ENCODE results near the gene ITGAE.

ITGAE gene

DNA sequence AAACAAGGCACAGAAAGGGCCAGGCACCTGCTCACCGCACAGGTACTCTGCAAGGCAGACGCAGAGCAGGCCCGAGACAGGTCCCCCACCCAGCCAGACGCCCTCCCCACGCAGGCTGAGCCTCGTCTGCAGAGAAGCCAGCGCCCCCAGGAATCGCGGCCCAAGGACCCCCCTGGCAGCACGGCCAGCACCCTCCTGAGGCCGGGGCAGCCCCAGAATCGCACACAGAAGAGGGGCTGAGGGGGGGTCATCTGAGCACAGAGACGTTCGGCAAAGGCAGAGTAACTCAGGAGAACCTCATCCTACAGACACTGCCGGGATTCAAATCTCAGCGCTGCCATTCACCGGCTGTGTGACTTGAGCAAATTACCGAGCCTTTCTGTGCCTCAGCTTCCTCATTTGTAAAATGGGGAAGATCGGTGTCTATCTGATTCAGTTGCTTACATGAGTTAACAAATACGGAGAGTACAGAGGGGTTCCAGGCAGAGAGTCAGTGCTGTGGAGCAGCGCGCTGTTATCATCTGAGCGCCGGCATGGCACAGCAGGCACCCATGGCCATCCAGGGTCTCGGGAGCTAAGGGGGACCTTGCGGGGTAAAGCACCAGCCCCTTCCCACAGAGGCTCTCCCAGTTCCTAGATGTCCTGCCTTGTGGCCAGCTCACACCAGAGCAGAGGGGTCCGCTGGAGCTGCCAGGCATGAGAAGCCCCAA, 122.0 kb downstream of the ITGAE start:
- no peak for DNase-seq (ENCODE audit: low read depth)
- TF ChIP-seq, protein P1, sequence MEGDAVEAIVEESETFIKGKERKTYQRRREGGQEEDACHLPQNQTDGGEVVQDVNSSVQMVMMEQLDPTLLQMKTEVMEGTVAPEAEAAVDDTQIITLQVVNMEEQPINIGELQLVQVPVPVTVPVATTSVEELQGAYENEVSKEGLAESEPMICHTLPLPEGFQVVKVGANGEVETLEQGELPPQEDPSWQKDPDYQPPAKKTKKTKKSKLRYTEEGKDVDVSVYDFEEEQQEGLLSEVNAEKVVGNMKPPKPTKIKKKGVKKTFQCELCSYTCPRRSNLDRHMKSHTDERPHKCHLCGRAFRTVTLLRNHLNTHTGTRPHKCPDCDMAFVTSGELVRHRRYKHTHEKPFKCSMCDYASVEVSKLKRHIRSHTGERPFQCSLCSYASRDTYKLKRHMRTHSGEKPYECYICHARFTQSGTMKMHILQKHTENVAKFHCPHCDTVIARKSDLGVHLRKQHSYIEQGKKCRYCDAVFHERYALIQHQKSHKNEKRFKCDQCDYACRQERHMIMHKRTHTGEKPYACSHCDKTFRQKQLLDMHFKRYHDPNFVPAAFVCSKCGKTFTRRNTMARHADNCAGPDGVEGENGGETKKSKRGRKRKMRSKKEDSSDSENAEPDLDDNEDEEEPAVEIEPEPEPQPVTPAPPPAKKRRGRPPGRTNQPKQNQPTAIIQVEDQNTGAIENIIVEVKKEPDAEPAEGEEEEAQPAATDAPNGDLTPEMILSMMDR (conservative IDR thresholded peaks at IDR 0.05; ENCODE audit: low read depth, low read length): no peak
- H3K4me3 ChIP-seq (ENCODE audit: low read length): no peak overlapping the region

DNA sequence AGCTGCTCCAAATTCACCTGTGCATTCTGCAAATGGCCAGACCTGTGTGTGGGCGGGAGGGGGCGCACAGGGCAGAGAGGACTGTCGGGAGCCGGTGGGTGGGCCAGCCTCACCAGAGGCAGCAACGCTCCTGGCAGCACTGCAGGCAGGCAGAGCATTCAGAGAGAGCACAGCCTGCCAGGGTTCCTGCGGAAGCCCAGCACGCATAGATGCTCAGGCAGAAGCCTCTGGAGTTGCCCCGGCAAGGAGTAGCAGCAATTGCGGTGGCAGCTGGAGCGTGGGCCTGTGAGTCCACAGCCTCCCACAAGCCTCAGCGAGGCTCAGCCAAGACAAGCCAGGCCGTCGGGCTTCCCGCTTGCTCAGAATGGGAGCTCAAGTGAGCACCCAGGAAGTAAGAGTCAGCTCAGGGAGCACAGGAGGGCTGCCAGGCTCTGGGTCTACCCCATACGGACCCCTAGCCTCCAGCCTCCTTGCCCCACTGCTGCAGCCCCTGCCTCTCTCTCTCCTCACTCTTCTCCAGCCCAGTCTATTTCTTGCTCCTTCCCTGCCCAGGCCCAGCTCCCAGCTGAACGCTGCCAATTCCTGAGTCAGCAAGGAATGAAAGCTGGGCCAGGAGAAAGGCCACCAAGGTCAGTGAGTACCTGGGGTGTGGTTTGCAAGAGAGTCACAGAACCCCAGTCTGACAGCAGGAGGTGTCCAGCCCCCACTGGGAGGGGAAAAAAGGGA, 122.7 kb downstream of the ITGAE start:
- no peak for DNase-seq (ENCODE audit: low read depth)
- H3K4me3 ChIP-seq (ENCODE audit: low read length): no peak overlapping the region
- TF ChIP-seq, protein P1 (conservative IDR thresholded peaks at IDR 0.05; ENCODE audit: low read depth, low read length): no peak

DNA sequence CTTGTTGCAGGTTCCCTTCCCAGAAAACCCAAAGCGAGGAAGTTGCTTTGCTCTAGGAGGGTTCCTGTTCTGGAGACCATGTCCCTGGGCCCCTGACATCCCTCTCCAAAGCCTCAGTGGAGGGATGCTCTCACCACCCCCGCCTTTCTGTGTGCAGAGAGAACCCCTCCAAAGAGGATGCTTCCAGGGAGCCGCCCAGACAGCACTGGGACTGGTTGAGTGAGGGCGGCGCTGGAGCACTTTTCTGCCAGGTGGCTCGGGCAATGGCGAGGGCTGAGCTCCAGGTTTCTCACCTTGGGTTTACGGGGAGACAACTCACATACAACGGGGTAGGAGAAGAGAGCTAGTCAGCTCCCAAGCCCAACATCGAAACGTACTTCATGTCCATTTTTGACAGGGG, 125.1 kb downstream of the ITGAE start:
- TF ChIP-seq, protein P1 (conservative IDR thresholded peaks at IDR 0.05; ENCODE audit: low read depth, low read length): no peak
- DNase-seq (ENCODE audit: low read depth): no peak
- H3K4me3 ChIP-seq (ENCODE audit: low read length): no peak overlapping the region

DNA sequence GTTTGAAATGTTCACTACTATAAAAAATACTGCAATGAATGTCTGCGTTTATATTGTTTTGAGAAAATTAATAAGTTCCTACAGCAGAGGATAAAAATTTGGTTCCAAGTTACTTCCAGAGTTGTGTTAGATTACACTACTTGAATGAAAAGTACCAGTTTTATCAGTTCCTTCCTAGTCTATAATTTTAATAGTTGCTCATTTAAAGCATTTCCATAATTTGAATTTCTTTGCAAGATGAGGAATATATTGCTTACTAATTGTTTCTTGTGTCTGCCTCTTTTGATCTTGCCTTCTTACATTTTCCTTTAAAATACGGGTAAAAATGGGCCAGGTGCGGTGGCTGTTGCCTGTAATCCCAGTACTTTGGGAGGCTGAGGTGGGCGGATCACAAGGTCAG, 128.4 kb downstream of the ITGAE start:
- H3K4me3 ChIP-seq (ENCODE audit: low read length): no peak overlapping the region
- TF ChIP-seq, protein P1 (conservative IDR thresholded peaks at IDR 0.05; ENCODE audit: low read depth, low read length): no peak
- no peak for DNase-seq (ENCODE audit: low read depth)

DNA sequence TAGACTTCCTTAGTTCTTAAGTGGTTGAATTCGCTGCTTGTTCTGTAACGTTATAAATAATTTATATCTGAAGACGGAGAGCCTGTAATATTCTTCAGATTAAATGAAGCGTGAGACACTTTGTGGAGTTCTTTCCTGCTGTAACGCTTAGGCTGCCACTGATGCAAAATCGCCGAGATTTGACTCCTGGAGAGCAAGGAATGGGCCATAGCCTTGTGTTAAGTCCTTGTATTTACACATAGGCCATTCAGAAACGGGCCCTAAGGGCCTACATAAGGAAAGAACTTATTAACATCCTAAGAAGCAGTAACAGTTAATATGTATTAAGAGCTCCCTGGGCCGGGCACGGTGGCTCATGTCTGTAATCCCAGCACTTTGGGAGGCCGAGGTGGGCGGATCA, 131.4 kb downstream of the ITGAE start:
- DNase-seq (ENCODE audit: low read depth): no peak
- TF ChIP-seq, protein P1 (conservative IDR thresholded peaks at IDR 0.05; ENCODE audit: low read depth, low read length): no peak
- H3K4me3 ChIP-seq (ENCODE audit: low read length): peak overlapping the region; percentile 94

DNA sequence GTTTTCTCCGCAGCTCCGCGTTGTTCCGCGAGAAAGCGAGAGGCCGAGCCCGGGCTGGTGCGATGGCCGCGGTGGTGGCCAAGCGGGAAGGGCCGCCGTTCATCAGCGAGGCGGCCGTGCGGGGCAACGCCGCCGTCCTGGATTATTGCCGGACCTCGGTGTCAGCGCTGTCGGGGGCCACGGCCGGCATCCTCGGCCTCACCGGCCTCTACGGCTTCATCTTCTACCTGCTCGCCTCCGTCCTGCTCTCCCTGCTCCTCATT, 132.0 kb downstream of the ITGAE start:
- TF ChIP-seq, protein P1 (conservative IDR thresholded peaks at IDR 0.05; ENCODE audit: low read depth, low read length): no peak
- H3K4me3 ChIP-seq (ENCODE audit: low read length): peak overlapping the region; percentile 94
- no peak for DNase-seq (ENCODE audit: low read depth)
